Activated T-helper 1 cell treated with anti-CD3 and anti-CD28 coated beads, Interleukin-2, amount 50 U/mL, for 16 hours (primary cell): Measurements from ENCODE around the gene ZNF268.
A peak's percentile ranks its signal among the peaks of the same experiment; 100 is the strongest.

ENCODE experiments used
- DNase-seq, 2 donors: peaks; one replicate each; pipeline ENCODE4 v3.0.0-alpha.2; 2020; ENCODE audit warnings: low read depth in 1 of 2, low spot score in 1 of 2

The ZNF268 gene

GRCh38 chr12:133181238-133181959 lies at the start of gene ZNF268:
TSS of gene ZNF268 (plus strand) at chr12:133181495. CDS start at chr12:133181998, 503 bp downstream.
- peak; percentile 75 to 81 for DNase-seq

- no peak for DNase-seq
Observed at GRCh38 chr12:133135747-133136146, 45.5 kb upstream of the ZNF268 start.

DNA sequence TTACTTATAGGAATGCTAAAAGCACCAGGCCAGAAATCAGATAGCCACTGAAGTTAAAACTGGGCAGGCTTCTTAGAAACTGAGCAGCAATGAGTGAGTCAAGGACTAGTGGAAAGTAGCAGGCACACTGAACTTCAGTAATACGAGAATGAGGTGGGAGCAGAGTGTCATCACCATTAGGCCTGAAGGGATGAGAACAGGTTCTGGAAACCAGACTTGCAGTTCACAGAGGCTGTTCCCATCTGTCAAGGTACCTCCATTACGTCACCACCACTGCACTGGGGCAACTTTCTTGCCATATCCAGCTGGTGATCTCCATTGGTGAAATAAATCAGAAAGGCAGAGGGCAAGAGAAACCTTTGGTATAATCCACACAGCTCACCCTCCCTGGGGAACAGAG lies 35.3 kb upstream of the ZNF268 start:
- no peak for DNase-seq

DNA sequence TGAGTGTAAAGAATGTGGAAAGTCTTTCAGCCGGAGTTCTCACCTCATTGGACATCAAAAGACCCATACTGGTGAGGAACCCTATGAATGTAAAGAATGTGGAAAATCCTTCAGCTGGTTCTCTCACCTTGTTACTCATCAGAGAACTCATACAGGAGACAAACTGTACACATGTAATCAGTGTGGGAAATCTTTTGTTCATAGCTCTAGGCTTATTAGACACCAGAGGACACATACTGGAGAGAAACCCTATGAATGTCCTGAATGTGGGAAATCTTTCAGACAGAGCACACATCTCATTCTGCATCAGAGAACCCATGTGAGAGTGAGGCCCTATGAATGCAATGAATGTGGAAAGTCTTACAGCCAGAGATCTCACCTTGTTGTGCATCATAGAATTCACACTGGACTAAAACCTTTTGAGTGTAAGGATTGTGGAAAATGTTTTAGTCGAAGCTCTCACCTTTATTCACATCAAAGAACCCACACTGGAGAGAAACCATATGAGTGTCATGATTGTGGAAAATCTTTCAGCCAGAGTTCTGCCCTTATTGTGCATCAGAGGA lies 25.1 kb upstream of the ZNF268 start:
- no peak for DNase-seq

GRCh38 chr12:133165776-133166175 lies 15.5 kb upstream of the ZNF268 start:
- no peak for DNase-seq

DNA sequence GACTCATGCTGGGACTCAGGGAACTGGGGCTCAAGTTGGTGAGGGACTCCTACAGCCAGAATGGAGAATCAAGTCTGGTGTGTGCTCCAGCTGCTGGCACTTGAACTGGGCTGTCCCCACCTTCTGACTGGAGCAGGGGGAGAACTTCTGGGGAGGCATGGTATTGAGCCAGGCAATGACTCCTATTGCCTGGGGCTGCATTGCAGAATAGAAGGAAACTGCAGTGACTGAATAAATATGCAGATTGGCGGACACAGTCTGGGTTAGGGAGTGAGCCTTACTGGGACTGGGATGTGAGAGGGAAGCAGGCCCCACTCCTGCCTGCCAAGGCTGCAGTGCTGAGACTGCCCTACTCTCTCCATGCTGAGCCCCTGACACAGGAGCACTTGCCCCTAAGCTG lies 8.8 kb upstream of the ZNF268 start:
- no peak for DNase-seq

- DNase-seq, result no peak
Observed at GRCh38 chr12:133174901-133175300, 6.4 kb upstream of the ZNF268 start.

DNA sequence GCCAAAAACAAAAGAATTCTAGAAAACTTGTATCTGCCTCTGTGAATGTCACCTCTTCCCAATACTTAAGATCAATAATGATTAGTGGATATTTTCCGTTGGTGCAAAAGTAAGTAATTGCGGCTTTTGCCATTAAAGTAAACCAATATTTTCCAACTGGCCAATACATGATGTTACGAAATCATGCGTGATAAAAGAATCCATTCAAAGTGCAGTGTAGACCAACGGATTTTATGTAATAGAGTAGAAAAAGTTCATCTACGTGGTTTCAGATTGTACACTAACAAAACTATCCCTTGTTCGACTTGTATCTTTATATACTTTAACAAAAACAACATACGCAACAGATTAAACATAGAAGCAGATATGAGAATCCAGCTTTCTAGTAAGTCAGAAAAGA lies 626 bp upstream of the ZNF268 start:
- no peak for DNase-seq

DNA sequence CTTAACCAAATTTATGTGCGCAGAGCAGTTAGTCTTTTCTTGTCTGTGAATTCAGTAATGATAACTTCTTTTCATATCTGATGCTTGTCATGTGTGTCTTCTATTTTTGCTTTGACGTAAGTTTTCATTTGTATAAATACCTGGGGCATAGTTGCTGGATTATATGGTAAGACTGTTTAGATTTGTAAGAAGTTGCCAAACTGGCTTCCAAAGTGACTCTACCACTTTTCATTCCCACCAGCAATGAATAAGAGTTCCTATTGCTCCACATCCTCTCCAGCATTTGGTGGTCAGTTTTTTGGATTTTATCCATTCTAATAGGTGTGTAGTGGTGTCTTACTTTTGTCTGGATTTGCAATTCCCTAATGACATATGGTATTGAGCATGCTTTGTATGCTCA lies 8.9 kb downstream of the ZNF268 start:
- no peak for DNase-seq

GRCh38 chr12:133192847-133193246 lies 11.6 kb downstream of the ZNF268 start:
- DNase-seq, result no peak

- DNase-seq, result no peak
Observed at GRCh38 chr12:133201888-133202287, 20.6 kb downstream of the ZNF268 start.

GRCh38 chr12:133202493-133203343 lies 21.4 kb downstream of the ZNF268 start:
- no peak for DNase-seq

GRCh38 chr12:133203344-133204263 lies 22.3 kb downstream of the ZNF268 start:
- no peak for DNase-seq

DNA sequence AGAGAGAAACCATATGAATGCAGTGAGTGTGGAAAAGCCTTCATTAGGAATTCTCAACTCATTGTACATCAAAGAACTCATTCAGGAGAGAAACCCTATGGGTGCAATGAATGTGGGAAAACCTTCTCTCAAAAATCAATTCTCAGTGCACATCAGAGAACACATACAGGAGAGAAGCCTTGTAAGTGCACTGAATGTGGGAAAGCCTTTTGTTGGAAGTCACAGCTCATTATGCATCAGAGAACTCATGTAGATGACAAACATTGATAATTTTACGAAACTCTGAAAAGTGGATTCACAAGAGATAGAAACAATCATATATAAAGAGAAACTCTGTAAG lies 22.9 kb downstream of the ZNF268 start:
- no peak for DNase-seq

DNA sequence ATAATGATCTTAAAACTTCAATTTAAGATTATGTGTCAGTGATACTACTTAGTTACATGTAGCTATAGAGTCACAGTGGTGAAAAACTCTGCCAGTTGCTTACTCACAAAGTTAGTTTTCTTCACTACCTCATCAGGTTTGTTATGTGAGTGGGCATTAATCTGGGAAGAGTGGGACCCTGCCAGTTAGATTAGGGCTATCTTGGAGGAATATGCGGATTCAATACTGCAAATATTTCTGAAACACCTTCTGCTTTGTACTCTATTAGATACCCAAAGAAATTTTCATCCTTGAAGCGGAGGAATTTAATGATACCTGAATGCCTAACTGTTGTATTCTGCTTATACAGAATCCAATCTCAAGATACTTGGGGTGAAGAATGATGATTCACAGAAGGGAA lies 25.1 kb downstream of the ZNF268 start:
- DNase-seq, result no peak

GRCh38 chr12:133215724-133216123 lies 34.4 kb downstream of the ZNF268 start:
- no peak for DNase-seq

DNA sequence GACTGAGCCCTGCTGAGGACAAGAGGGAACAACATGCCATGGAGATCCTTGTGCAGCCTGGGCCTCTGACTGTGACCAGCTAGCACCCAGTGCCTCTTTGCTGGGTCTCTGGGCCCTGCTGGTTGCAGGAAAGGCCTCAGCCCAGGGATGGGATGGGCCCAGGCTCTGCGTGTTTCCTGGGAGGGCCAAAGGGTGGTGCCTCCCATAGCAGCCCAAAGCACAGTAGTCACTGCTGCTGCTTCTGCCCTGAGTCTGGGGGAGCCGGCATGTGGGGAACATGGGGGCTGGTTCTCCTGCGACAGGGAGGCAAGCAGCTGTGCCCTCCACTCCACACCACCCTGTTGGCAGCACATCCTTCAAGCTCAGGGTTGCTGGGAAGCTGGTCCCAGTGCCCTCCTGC lies 35.9 kb downstream of the ZNF268 start:
- no peak for DNase-seq

GRCh38 chr12:133220521-133220920 lies 39.2 kb downstream of the ZNF268 start:
- DNase-seq, result no peak

GRCh38 chr12:133221241-133221640 lies 39.9 kb downstream of the ZNF268 start:
- no peak for DNase-seq

DNA sequence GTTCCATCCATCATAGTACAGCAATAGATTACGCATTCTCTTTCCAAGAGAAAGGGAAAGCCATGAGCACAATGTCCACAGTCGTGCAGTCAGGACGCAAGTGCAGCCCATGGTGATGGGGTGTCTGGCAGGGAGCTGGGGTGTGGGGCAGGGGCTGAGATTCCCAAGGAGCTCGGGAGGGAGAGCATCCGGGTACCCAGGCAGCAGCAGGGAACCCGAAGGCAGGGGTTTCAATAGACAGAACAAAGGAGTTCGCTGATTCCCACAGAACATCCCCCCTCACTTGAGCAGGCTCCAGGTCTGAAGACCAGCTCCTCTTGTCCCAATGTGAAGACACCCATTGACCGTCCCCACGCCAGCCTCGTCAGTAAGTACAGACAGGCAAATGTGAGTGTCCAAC lies 40.9 kb downstream of the ZNF268 start:
- DNase-seq, result no peak

DNA sequence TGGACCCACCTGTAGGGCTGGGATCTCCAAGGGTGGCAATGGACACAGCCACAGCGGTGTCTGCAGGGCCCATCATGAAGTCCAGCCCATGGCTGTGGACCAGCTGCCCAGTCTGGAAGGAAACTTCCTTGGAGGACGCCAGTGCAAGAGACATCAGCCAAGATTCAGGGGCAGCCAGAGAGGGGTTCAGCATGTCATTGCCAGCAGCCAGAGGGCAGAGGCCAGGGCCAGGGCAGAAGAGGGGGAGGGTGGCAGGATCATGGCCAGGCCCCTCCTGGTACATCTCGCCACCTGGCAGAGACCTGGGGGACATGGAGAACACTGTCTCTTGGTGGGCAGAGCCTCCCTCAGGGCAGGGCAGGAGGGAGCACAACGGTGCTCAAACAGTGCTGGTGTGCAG lies 44.2 kb downstream of the ZNF268 start:
- no peak for DNase-seq
